KOPT-K1 (cell line): ENCODE results near the gene FAM222A.

Source experiments
- H3K27ac ChIP-seq: fragments of 200-600 bp; sonication (generic); 2 replicates; pipeline ENCODE4 v1.5.1; 2016; ENCODE audit warnings: antibody characterized with exemption, mild to moderate bottlenecking, low read depth, low read length; ENCODE audit not compliant: poor library complexity, severe bottlenecking
- H3K36me3 ChIP-seq: fragments of 200-600 bp; sonication (generic); 2 replicates; pipeline ENCODE4 v1.5.1; 2017; ENCODE audit warnings: antibody characterized with exemption, mild to moderate bottlenecking, low read length, moderate library complexity; ENCODE audit not compliant: insufficient read depth
- H3K9me3 ChIP-seq: fragments of 200-600 bp; sonication (generic); 2 replicates; pipeline ENCODE4 v1.5.1; 2017; ENCODE audit warnings: antibody characterized with exemption, low read length, mild to moderate bottlenecking; ENCODE audit not compliant: insufficient read depth, poor library complexity, severe bottlenecking

FAM222A gene

GRCh38 chr12:109702111-109702841 lies 11.3 kb upstream of the FAM222A start:
- Histone ChIP-seq H3K9me3 (no peaks in the 10 kb centered on the region), H3K36me3 (no peaks in the 10 kb centered on the region), H3K27ac (no peak overlapping the region)

DNA sequence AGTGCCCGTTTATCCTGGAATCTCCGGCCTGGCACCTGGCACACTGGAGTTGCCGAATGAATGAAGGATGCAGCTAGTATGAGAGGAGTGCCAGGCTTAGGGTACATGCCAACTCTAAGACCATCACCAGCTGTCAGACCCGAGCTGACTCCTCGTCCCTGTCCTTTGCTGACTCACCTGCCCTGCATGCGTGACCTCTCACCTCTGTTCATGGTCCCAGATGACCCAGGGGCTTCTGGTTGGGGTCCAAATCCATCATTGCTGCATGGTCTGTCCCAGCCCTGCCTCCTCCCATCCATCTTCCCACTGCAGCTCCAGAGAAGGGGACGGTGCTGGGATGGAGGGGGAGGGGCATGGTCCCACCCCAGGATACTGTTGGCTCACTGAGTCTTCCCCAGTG lies 9.9 kb upstream of the FAM222A start:
- Histone ChIP-seq H3K36me3 (no peaks in the 10 kb centered on the region), H3K9me3 (no peaks in the 10 kb centered on the region), H3K27ac (no peak overlapping the region)

GRCh38 chr12:109704371-109705098 lies 9.1 kb upstream of the FAM222A start:
- no peaks in the 10 kb centered on the region for H3K36me3 ChIP-seq

GRCh38 chr12:109705291-109705690 lies 8.3 kb upstream of the FAM222A start:
- H3K27ac ChIP-seq, result no peak overlapping the region
- H3K36me3 ChIP-seq, result no peaks in the 10 kb centered on the region
- no peaks in the 10 kb centered on the region for H3K9me3 ChIP-seq

More at GRCh38 chr12:109704371-109705098, 9.1 kb upstream of the FAM222A start:
- no peak overlapping the region for H3K27ac ChIP-seq
- H3K9me3 ChIP-seq, result no peaks in the 10 kb centered on the region

DNA sequence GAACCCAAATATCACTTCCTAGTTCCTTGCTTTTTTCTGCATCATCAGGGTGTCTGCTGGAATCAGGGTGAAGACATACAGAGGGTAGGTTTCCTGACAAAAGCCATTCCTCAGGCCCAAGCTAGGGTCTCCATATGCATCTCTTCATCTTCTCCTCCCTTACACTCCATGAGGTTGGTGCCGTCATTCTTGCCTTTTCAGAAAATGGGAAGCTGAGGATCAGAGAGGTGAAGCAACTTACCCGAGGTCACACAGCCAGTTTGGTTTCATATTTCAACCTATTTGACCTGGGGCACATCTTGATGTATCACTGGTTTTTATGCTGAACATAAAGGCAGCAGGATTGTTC lies 7.3 kb upstream of the FAM222A start:
- no peak overlapping the region for H3K27ac ChIP-seq
- H3K36me3 ChIP-seq, result no peaks in the 10 kb centered on the region
- H3K9me3 ChIP-seq, result no peaks in the 10 kb centered on the region

GRCh38 chr12:109706747-109707469 lies 6.7 kb upstream of the FAM222A start:
- no peaks in the 10 kb centered on the region for H3K9me3 ChIP-seq
- H3K27ac ChIP-seq, result no peak overlapping the region
- no peaks in the 10 kb centered on the region for H3K36me3 ChIP-seq

DNA sequence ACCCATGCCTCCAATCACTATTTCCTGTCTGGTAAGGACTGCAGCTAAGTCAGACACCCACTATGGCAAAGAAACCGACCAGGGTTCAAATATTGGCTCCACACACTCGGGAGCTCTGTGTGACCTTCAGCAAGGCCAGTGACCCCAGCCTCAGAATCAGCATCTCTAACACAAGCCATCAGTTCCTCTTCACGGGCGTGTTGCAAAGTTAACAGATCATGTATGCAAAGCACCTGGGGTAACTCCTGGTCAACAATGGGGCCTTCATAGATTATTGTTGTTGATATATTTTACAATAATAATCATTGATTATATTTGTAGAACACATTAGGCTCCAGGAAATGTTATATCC lies 6.2 kb upstream of the FAM222A start:
- H3K27ac ChIP-seq, result no peak overlapping the region

GRCh38 chr12:109708939-109709338 lies 4.7 kb upstream of the FAM222A start:
- no peaks in the 10 kb centered on the region for H3K9me3 ChIP-seq
- H3K27ac ChIP-seq, result no peak overlapping the region
- no peaks in the 10 kb centered on the region for H3K36me3 ChIP-seq

More for the DNA sequence above, 6.2 kb upstream of the FAM222A start:
- no peaks in the 10 kb centered on the region for H3K9me3 ChIP-seq
- H3K36me3 ChIP-seq, result no peaks in the 10 kb centered on the region

- Histone ChIP-seq H3K27ac (no peak overlapping the region), H3K9me3 (no peaks in the 10 kb centered on the region), H3K36me3 (no peaks in the 10 kb centered on the region)
Measured at GRCh38 chr12:109709401-109709991, 4.1 kb upstream of the FAM222A start.

DNA sequence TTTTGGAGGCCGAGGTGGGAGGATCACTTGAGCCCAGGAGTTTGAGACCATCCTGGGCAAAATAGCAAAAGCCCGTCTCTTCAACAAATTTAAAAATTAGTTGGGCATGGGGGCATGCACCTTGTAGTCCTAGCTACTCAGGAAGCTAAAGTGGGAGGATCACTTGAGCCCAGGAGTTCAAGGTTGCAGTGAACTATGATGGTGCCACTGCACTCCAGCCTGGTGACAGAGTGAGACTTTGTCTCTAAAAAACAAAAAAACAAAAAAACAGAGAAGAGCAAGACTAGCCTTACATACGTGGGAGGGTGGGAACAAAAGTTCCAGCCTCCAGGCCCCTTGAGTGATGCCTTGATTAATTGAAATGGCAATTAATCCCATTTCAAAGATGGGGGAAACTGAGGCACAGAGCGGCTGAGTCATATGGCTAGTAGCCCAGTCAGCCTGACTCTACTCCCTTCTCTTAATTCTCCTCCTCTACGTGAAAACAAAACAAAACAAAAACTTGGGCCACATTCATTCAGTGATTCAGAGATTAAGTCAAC lies 3.3 kb upstream of the FAM222A start:
- H3K36me3 ChIP-seq, result no peaks in the 10 kb centered on the region

GRCh38 chr12:109710747-109711595 lies 2.7 kb upstream of the FAM222A start:
- Histone ChIP-seq H3K27ac (no peak overlapping the region), H3K36me3 (no peaks in the 10 kb centered on the region), H3K9me3 (no peaks in the 10 kb centered on the region)

More for the DNA sequence above, 3.3 kb upstream of the FAM222A start:
- Histone ChIP-seq H3K9me3 (no peaks in the 10 kb centered on the region), H3K27ac (no peak overlapping the region)

- H3K36me3 ChIP-seq, result no peaks in the 10 kb centered on the region
- no peak overlapping the region for H3K27ac ChIP-seq
- H3K9me3 ChIP-seq, result no peaks in the 10 kb centered on the region
Measured at GRCh38 chr12:109711596-109712461, 1.8 kb upstream of the FAM222A start.

- no peak overlapping the region for H3K27ac ChIP-seq
- no peaks in the 10 kb centered on the region for H3K36me3 ChIP-seq
- H3K9me3 ChIP-seq, result no peaks in the 10 kb centered on the region
Measured at GRCh38 chr12:109714141-109714912, 702 bp downstream of the FAM222A start.
